GM12801 (cell line): ENCODE data around the gene ANXA6.

ENCODE experiments used
- TF ChIP-seq, protein P1 (sequence below): IDR thresholded peaks from one replicate; pipeline ENCODE4 v1.5.1; 2011; ENCODE audit warnings: control low read depth; ENCODE audit not compliant: insufficient read length; ENCODE audit errors: extremely low read depth

ANXA6 gene

GRCh38 chr5:151087486-151087885 is 70.1 kb downstream of the ANXA6 start:
- TF ChIP-seq, protein P1, sequence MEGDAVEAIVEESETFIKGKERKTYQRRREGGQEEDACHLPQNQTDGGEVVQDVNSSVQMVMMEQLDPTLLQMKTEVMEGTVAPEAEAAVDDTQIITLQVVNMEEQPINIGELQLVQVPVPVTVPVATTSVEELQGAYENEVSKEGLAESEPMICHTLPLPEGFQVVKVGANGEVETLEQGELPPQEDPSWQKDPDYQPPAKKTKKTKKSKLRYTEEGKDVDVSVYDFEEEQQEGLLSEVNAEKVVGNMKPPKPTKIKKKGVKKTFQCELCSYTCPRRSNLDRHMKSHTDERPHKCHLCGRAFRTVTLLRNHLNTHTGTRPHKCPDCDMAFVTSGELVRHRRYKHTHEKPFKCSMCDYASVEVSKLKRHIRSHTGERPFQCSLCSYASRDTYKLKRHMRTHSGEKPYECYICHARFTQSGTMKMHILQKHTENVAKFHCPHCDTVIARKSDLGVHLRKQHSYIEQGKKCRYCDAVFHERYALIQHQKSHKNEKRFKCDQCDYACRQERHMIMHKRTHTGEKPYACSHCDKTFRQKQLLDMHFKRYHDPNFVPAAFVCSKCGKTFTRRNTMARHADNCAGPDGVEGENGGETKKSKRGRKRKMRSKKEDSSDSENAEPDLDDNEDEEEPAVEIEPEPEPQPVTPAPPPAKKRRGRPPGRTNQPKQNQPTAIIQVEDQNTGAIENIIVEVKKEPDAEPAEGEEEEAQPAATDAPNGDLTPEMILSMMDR, result no peak

GRCh38 chr5:151086905-151087360 is 70.6 kb downstream of the ANXA6 start:
- TF ChIP-seq, protein P1, result no peak

DNA sequence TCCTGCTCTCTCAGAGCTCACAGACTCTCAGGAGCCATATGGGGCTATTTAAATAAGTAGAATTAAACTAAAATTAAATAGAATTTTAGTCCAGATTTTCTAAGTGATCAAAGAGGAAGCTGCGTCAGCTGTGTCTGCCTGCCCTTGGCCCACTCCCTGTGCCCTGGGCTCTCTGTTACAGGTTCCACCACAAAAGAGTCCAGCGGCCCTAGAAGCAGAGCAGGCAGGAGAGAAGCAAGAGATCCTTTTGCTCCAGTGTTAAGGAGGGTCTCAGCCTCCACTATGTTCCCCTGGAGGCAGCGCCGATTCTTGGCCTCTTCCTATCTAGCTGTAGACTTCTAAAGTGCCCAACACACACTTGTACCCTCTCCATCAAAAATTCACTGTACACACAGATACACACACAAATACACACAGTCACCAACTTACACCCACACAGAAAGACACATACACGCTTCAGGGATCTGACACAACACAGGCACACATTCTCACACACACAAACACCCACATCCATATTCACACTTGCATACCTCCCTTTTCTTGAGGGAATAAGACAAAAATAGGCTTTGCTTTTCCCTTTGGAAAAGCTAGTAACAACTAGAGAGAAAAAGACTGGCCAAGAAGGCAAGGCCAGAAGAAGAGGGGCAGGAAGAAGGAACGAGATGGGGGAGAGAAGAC is 71.2 kb downstream of the ANXA6 start:
- TF ChIP-seq, protein P1, result no peak

DNA sequence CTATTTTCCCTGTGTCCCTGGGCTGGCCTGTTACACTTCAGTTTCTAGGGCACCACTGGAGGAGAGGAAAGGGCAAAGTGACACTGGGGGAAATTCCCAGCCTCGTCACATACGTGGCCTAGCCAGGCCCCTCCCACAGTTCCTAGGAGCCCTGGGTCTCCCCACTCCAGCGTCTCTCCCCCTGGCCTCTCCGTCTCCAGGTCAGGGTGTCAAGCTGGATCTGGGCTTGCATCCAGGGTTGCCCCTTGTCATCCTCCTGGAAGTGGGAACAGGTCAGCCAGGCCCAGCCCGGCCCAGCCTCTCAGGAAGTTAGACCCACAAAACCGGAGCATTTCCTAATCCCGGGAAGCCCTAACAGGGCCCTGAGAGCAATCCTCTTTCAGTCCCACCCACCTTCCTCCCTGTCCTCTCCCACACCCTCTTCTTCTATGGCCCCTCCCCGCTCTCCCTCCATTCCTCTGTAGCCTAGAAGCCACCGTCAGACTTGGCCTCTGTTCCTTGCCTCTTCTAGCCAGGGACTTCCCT is 72.0 kb downstream of the ANXA6 start:
- TF ChIP-seq, protein P1, result no peak

DNA sequence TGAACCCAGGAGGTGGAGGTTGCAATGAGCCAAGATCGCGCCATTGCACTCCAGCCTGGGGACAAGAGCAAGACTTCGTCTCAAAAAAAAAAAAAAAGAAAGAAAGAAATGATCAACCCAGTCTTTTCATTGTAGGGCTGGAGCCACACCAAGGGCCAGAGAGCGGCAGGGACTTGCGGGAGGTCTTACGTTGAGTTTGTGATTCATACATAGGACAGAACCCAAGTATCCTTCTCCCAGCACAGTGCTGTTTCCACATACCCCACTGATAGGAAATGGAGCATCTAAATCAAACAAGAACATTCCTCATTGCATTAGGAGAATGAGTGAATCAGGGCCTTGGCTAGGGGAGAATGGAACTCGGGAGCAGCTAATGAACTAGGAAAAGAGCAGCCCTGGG is 73.2 kb downstream of the ANXA6 start:
- TF ChIP-seq, protein P1, result no peak

DNA sequence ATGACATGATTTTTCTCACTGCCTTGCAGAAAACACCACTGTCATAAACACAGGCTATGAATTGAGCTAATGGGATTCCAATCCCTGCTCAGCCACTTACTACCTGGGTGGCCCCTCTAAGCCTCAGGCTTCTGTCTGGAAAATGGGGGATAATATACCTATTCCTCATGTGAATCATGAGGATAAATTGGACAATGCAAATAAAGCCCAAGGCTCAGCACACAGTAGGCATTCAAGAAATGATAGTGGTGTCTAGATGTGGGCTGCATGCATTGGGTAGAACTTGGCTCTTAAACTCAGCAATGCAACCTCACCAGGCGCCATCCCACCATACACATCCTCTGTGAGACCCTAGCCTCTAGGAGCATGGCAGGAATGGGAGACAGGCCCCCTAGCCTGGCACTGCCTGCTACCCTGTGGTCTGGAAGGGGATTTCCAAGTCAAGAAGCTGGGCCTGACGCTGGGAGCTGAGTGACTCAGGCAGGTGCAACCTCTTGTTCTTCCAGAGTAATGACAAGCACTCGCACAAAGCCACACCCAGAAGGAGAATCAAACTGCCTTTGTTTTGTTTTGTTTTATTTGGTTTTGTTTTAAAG is 74.4 kb downstream of the ANXA6 start:
- TF ChIP-seq, protein P1, result no peak

DNA sequence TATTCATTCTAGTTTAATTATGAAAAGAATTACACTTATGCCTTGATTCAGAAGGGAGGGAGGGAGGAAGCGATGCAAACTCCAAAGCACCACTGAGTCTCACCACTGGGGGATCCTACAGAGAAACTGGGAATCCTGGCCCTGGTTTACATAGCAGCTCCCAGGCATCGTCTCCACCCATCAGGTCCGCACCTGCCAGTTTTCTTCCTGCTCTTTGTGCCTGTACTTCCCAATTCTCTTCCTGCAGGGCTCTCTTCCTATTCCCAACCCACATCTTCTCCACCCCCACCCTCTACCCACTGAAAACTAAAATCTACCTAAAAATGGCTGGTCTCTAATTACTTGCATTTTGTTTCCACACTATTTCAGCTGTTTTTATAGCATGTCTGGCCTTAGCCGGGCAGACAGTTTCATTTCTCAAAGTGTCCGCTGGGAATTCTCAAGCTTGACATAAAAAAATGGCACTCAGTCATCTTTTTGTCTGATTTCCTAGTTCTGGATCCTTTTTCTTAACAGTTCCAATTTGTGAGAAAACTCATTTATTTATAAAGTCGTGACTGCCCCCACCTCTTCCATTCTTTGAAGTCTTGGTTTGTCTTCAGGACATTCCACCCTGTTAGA is 75.2 kb downstream of the ANXA6 start:
- TF ChIP-seq, protein P1, result no peak
